Superior temporal gyrus (tissue), 1 donor: ENCODE results near the gene PRRC2A.
A peak's percentile ranks its signal among the peaks of the same experiment; 100 is the strongest.
"Not testable (repeated sequence)": the region's sequence is repeated elsewhere in the genome, so short reads cannot be mapped to it uniquely, and the experiment has no call there.

Source experiments
- DNase-seq: peaks from one replicate; pipeline ENCODE4 v3.0.0-alpha.2; 2016; ENCODE audit errors: extremely low spot score

Gene PRRC2A

DNA sequence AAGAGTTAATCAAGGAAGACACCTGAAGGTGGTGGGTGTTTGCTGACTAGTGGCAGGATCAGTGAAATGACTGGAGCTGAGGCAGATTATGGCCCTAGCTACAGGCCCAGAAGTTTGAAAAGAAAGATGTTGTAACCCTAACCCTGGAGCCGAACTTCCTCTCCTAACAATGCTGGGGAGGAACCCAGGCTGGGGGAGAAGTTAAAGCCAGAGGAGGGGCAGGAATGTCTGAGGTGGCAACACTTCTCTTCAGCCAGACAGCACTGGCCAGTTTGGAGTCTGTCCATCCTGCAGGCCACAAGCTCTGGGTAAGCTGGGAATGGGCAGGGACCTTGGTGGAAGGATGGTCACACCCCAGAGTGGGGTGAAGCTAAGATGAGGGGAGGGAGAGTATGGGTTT lies 34.5 kb upstream of the PRRC2A start, which contains the start of gene LST1:
TSS of gene LST1 (plus strand) at position 270 of the 400 bp plus-strand sequence. CDS start 1,023 bp downstream, outside the sequence.
- DNase-seq: no peak

DNA sequence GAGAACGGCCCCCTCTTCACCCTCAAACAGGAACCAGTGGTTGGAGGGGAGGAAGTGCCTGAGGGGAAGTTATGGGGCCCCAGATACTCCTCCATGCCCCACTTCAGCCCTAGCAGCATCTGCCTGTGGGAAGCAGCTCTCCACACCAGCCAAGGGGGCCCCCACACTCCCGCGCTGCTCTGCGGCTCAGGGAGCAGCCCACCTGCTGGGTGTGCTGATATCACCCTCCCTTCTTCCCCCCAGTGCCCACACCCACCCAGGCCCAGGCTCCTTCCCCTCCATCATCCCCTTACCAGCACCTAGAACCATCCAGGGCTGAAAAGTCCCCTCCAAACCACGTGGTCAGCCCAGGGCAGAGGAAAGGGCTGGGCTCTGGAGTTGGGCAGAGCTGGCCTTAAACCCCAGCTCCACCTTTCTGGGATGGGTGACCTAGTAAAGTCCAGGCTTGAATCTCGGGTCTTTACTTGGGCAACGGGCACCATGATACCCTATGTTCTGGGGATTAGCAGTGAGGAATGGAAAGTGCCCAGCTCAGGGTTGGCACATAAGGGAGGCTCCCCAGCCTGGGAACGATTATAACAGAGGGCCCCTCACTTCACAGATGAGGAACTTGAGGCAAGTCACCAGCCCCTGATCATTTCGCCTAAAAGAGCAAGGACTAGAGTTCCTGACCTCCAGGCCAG lies 33.8 kb upstream of the PRRC2A start:
- no peak for DNase-seq

DNA sequence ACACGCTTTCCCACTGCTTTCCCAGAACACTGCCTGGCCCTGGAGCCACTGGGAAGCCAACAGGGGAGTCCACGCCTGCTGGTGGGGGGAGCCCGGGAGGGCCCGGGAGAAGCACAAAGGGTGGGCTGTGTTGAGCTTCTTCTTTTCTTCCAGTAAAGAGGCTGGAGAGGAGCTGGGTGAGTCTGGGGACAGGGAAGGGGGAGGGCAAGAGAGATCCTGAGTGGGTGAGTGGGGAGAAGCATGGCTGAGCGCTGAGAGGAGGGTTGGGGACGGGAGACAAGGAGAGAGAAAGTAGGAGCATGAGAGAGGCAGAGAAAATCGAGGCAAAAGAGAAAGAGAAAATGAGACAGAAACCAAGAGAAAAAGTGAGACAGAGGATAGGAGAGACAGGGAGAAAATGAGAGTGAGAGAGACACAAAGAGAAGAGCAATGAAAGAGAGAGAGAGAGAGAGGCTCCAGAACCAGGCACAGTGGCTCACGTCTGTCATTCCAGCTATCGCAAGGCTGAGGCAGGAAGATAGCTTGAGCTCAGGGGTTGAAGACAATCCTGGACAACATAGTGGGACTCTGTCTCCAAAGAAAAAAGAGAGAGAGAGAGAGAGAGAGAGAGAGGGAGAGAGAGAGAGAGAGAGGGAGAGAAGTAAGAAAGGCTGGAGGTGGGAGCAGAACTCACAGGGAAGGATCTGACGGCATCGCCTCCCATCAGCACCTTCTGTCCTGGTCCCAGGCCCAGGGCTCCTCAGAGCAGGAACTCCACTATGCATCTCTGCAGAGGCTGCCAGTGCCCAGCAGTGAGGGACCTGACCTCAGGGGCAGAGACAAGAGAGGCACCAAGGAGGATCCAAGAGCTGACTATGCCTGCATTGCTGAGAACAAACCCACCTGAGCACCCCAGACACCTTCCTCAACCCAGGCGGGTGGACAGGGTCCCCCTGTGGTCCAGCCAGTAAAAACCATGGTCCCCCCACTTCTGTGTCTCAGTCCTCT lies 32.4 kb upstream of the PRRC2A start:
- no peak for DNase-seq

DNA sequence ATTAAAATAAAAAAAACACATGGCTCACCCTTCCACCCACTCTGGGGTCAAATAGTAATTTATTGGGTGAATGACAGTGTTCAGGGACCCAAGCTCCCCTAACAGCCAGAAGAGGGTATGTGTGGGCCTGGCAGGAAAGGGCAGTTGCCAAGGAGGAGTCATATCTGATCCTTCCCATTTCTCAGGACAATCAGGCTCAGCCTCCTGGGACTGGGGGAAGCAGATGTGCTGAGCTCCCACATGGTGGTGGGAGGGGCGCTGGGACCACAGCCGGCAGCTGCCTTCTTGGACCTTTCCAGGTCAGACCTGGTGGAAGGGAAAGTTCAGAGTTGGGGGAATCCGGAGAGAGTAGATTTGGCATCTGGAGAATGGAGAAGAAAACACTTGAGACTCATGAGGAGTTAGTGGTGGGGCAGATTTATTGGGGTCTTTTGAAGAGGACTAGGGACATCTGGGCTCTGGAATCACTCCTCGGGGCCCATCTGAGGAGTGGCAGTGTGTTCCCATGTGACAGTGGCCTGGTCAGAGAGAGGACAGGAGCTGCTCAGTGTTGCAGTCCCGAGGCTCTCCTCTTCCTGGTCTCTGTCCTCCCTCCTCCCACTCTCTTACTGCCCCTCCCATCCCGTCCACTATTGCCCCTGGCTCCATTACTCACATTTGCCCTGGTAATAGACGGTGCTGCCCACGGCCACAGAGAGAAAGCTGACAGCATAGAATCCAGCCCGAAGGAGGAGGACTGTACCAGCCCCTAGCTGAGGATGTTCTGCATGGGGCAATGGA lies 31.5 kb upstream of the PRRC2A start:
- DNase-seq: no peak

DNA sequence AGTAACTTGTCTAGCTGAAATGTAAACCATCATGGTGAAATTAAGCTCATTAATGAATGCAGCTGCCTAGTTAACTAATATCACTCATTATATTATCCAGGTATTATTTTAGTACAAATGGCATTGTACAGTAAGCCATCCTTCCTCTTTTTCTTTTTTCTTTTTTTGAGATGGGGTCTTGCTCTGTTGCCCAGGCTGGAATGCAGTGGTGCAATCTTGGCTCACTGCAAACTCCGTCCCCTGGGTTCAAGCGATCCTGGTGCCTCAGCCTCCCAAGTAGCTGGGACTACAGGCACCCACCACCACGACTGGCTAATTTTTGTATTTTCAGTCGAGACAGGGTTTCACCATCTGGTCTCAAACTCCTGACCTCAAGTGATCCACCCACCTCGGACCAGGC lies 29.8 kb upstream of the PRRC2A start:
- not testable (repeated sequence) for DNase-seq

DNA sequence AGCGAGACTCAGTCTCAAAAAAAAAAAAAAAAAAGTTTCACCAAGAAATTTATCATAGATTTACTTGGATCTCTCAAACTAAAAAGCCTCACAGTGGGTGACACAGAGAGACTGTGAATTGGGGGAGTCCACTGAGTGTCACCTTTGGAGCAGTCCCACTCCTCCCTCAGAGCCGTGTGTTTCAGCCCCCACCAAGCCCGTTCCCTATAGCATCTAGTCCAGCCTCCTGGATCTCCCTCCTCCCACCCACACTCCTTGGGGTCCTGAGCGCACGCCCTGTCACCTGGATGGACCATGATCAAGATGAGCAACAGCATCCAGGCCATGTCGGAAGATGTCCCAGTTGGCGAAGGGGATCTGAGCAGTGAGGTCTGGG lies 28.1 kb upstream of the PRRC2A start:
- no peak for DNase-seq

DNA sequence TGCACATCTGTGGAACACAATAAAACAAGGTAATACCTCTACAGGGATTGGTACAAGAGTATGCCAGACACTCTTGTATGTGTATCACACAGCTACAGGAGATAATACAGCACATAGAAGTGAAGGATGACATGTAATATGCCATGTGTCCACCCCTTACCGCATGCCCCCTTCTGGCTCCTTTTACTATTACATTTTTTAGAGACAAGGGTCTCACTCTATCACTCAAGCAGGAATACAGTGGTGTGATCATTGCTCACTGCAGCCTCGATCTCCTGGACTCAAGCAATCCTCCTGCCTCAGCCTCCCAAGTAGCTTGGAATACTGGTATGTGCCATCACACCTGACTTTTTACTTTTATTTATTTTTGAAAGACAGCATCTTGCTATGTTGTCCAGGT lies 23.5 kb upstream of the PRRC2A start:
- DNase-seq: no peak

- DNase-seq: no peak
Observed at GRCh38 chr6:31607317-31607716, 13.2 kb upstream of the PRRC2A start.

GRCh38 chr6:31609519-31610406 lies 10.8 kb upstream of the PRRC2A start:
- DNase-seq: no peak

GRCh38 chr6:31610968-31611367 lies 9.5 kb upstream of the PRRC2A start:
- no peak for DNase-seq

GRCh38 chr6:31614075-31614619 lies 6.4 kb upstream of the PRRC2A start:
- no peak for DNase-seq

GRCh38 chr6:31614684-31615578 lies 5.6 kb upstream of the PRRC2A start, which contains the start of gene AIF1:
Gene AIF1, plus strand, starts transcription at chr6:31615234. Its CDS starts 96 bp downstream, at chr6:31615330.
- no peak for DNase-seq

DNA sequence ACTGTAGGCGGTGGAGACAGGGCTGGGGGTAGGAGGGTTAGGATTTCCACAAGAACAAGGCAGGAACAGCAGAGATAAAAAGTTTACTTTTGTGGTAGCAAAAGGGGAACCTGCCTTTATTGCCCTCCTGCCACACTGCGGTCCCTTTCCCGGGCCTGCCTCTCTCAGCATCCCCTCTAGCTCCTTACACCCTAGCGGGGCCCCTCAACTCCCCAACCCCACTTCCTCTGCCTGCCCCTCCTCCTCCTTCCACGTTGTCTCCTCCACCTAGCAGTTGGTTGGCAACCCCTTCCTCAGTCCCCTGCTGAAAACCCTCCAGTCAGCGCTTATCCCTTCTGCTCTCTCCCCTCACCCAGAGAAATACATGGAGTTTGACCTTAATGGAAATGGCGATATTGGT lies 4.8 kb upstream of the PRRC2A start:
- no peak for DNase-seq

DNA sequence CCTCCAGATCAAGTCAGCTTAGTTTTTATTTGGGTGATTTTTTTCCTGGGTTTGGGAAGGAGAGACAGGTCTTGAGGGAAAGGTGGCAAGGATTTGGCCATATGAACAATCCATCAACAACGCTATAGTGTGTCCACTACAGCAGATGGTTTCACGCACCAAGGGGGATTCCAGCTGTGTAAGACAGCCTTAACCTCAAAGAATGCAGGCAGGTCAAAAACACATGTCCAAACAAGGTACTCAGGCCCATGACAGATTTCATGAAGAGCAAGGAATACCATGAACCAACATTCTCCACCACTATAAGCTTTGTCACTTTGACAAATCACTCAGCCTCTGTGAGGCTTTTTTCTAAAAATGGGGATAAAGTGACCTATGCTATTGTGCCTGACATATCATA lies 3.5 kb upstream of the PRRC2A start:
- DNase-seq: no peak

GRCh38 chr6:31619805-31620585 lies 520 bp upstream of the PRRC2A start:
- peak; percentile 98 for DNase-seq

- DNase-seq: peak; percentile 42
Observed at GRCh38 chr6:31621320-31621939, 915 bp downstream of the PRRC2A start.

DNA sequence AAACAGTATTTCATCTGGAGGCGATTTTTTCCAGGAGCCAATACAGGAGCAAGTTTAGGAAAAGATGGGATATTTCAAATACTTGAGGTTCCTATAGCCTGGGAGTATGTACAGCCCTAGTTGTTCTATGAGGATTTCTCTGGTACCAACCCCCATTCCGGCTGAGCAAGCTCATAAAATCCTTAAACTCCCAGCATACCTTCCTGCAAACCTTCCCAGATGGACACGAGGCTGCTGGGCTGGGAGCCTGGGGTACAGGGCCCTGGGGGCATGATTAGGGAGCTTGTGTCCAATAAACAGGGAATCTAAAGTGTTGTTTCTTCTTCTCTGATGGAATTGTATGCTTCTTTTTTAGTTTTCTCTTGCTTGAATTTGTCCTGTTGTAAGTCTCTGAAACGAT lies 1.5 kb downstream of the PRRC2A start:
- DNase-seq: no peak

DNA sequence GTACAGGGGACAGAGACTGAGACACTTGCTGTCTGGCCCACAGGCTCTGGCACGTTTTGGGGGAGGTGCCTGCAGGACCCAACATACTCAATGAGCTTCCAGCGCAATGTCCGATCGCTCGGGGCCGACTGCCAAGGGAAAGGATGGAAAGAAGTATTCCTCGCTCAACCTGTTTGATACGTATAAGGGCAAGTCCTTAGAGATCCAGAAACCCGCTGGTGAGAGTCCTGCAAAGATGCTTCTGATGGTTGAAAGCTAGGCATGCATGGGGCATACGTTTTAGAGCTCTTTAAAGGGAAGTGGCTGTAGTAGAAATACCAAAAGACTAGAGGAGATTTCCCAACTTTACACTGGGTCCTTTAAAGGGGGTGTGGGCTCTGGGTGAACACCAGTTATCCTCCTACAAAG lies 2.2 kb downstream of the PRRC2A start:
- DNase-seq: no peak
